Stomach (tissue), 9 donors: ENCODE measurements around the gene LCN12. TPM values are rescaled to one million over a fixed set of nuclear protein-coding genes. Genes with fewer than 3 reads are reported as not detected.

ENCODE experiments used
- DNase-seq, 2 donors: peaks; one replicate each; pipeline versions ENCODE4 v3.0.0 to v3.0.0-alpha.2; 2013 to 2019
- H3K27ac ChIP-seq, 5 donors: fragments of 200-600 bp in 4 of 5; sonication (generic) in 4 of 5; one replicate each; pipeline ENCODE4 v1.5.1; 2013 to 2019; ENCODE audit warnings: mild to moderate bottlenecking in 1 of 5, moderate library complexity in 1 of 5
- H3K27me3 ChIP-seq, 3 donors: fragments of 200-600 bp; sonication (generic); one replicate each; pipeline ENCODE4 v1.5.1; 2017 to 2019; ENCODE audit warnings: mixed run types in 1 of 3
- H3K36me3 ChIP-seq, 4 donors: fragments of 200-600 bp; sonication (generic); 1 replicate in 3 of 4; 2 replicates in 1 of 4; pipeline ENCODE4 v1.5.1; 2016 to 2019
- H3K4me1 ChIP-seq, 4 donors: fragments of 200-600 bp; sonication (generic); one replicate each; pipeline ENCODE4 v1.5.1; 2016 to 2019
- H3K4me3 ChIP-seq, 4 donors: fragments of 200-600 bp; sonication (generic) in 3 of 4; one replicate each; pipeline ENCODE4 v1.5.1; 2016 to 2019; ENCODE audit warnings: mild to moderate bottlenecking in 1 of 4
- H3K9me3 ChIP-seq, 4 donors: fragments of 200-600 bp; sonication (generic); one replicate each; pipeline ENCODE4 v1.5.1; 2016 to 2019
- CTCF ChIP-seq, 7 experiments: fragments of 450-650 bp in 4 of 7; fragments of 200-600 bp in 3 of 7; sonication (generic) in 3 of 7; IDR thresholded peaks; one replicate each; pipeline ENCODE4 v1.5.1; 2016 to 2019; ENCODE audit warnings: antibody characterized with exemption in 7 of 7, control low read depth in 2 of 7, mild to moderate bottlenecking in 1 of 7
- EP300 ChIP-seq: sonication (generic); formaldehyde crosslinking; IDR thresholded peaks from one replicate; pipeline ENCODE4 v1.6.1; 2017; ENCODE audit warnings: antibody characterized with exemption
- POLR2A ChIP-seq, 4 donors: fragments of 450-650 bp; IDR thresholded peaks; one replicate each; pipeline ENCODE4 v1.6.1; 2016; ENCODE audit warnings: antibody characterized with exemption in 4 of 4, control low read depth in 2 of 4, mild to moderate bottlenecking in 1 of 4, moderate library complexity in 1 of 4
- POLR2AphosphoS5 ChIP-seq, 3 donors: sonication (generic); formaldehyde crosslinking; IDR thresholded peaks; one replicate each; pipeline ENCODE4 v1.6.1; 2016; ENCODE audit warnings: antibody characterized with exemption in 3 of 3
- WGBS, 5 donors: extraction: QIAGEN DNeasy Blood & Tissue Kit in 3 of 5; methylation state at CpG; one replicate each; pipeline versions ENCODE4 v1.1.5 to v1.1.7; 2013 to 2018; 5-methylcytosine and 5-hydroxymethylcytosine counted together
- intact Hi-C: fragments of 100-400 bp; cut with DNase I; formaldehyde crosslinking; loops from one replicate; pipeline ENCODE4 v1.15.1; 2023; ENCODE audit warnings: low total_unique reads
- polyA plus RNA-seq, 3 donors: library from polyadenylated mRNA; stranded (reverse); fragments of 200-250 nt; gene quantifications; one replicate each; pipeline ENCODE4 v1.2.3, GENCODE V29; 2013
- total RNA-seq, 5 donors: library from RNA; depleted of rRNA; stranded (reverse); fragments of >200 nt; gene quantifications; one replicate each; pipeline versions ENCODE4 v1.1.0 to v1.2.3, GENCODE V29; 2014 to 2016
- donor health status: healthy with polysubstance abuse.
- donor health status: Bipolar disorder and iron deficiency.
- donor health status: healthy.

The LCN12 gene
- total and polyA plus RNA-seq, 8 donors, result 0.73 to 6.3 (median 2.3) TPM; not detected in 3

GRCh38 chr9:136931611-136932130 lies 20.4 kb upstream of the LCN12 start:
- no peak overlapping the region for H3K27ac ChIP-seq
- no peaks in the 10 kb centered on the region for H3K9me3 ChIP-seq
- intact Hi-C loops, result no loop called here
- TF ChIP-seq CTCF (IDR thresholded peaks at IDR 0.05), result no peak
- no peak for TF ChIP-seq EP300
- no peak for TF ChIP-seq POLR2A (IDR thresholded peaks at IDR 0.05)
- TF ChIP-seq POLR2AphosphoS5 (IDR thresholded peaks at IDR 0.05), result no peak
- no peak for DNase-seq
- no peaks in the 10 kb centered on the region for H3K27me3 ChIP-seq
- no peak overlapping the region for H3K4me3 ChIP-seq
- peaks cover 0 to 21% (median 19%) of the 10 kb centered on the region in 4 donors for H3K36me3 ChIP-seq
- no peaks in the 10 kb centered on the region for H3K4me1 ChIP-seq
- 92 to 100% (median 95%) methylated on average over 2 of the region's 2 CpGs for WGBS, 5 donors

GRCh38 chr9:136934277-136934676 lies 17.8 kb upstream of the LCN12 start:
- Histone ChIP-seq H3K4me3 (no peak overlapping the region), H3K27ac (no peak overlapping the region), H3K4me1 (no peaks in the 10 kb centered on the region), H3K36me3 (peaks cover 0 to 18% (median 9%) of the 10 kb centered on the region in 4 donors), H3K9me3 (no peaks in the 10 kb centered on the region), H3K27me3 (no peaks in the 10 kb centered on the region)
- TF ChIP-seq EP300 (no peak), CTCF (IDR thresholded peaks at IDR 0.05) (no peak), POLR2A (IDR thresholded peaks at IDR 0.05) (no peak), POLR2AphosphoS5 (IDR thresholded peaks at IDR 0.05) (no peak)
- DNase-seq, result no peak
- intact Hi-C loops, result no loop called here
- WGBS, 5 donors, result 76 to 87% (median 84%) methylated on average over 3 of the region's 3 CpGs

GRCh38 chr9:136935651-136936050 lies 16.4 kb upstream of the LCN12 start:
- no peak for DNase-seq
- TF ChIP-seq CTCF (IDR thresholded peaks at IDR 0.05) (no peak), POLR2A (IDR thresholded peaks at IDR 0.05) (no peak), POLR2AphosphoS5 (IDR thresholded peaks at IDR 0.05) (no peak), EP300 (no peak)
- Histone ChIP-seq H3K4me1 (no peaks in the 10 kb centered on the region), H3K36me3 (peaks cover 11 to 29% (median 22%) of the 10 kb centered on the region in 4 donors), H3K27me3 (no peaks in the 10 kb centered on the region), H3K4me3 (no peak overlapping the region), H3K27ac (no peak overlapping the region), H3K9me3 (no peaks in the 10 kb centered on the region)
- WGBS, 5 donors, result 82 to 88% (median 86%) methylated on average over 3 of the region's 3 CpGs
- intact Hi-C loops, result no loop called here

- intact Hi-C loops, result no loop called here
- DNase-seq, result no peak
- WGBS, 5 donors, result 89 to 93% (median 92%) methylated on average over 8 of the region's 8 CpGs
- no peak overlapping the region for H3K27ac ChIP-seq
- H3K36me3 ChIP-seq, result peaks cover 21 to 39% (median 33%) of the 10 kb centered on the region in 4 donors
- H3K27me3 ChIP-seq, result no peaks in the 10 kb centered on the region
- H3K4me1 ChIP-seq, result peaks cover 0 to 3% (median under 1%) of the 10 kb centered on the region in 4 donors
- TF ChIP-seq POLR2AphosphoS5 (IDR thresholded peaks at IDR 0.05), result no peak
- TF ChIP-seq CTCF (IDR thresholded peaks at IDR 0.05), result no peak
- TF ChIP-seq POLR2A (IDR thresholded peaks at IDR 0.05), result no peak
- TF ChIP-seq EP300, result no peak
- no peak overlapping the region for H3K4me3 ChIP-seq
- no peaks in the 10 kb centered on the region for H3K9me3 ChIP-seq
These were observed 15.4 kb upstream of the LCN12 start for GRCh38 chr9:136936645-136937170.
